ENCODE results near the gene CXCR5.

The CXCR5 gene

DNA sequence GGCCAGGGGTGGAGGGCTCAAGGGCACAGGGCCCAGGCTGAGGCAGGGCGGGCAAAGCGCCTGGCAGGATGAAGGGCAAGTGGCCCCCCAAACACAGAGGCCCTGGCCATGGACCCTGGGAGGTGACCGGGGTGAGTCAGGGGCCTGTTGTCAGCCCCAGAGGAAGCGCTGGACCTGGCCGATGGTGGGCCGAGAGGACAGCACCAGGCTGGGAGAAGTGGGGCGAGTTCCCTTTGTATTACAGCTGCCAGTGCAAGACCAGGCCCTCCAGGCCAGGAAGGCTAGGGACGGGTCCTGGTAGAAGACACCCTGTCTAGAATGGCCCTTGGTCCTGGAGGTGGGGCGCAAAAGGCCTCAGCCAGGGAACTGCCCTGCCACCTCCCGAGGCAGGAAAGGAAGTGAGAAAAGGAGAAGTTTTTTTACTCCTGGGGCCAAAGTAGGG lies 12.8 kb downstream of the CXCR5 start:
- Histone ChIP-seq H3K79me2 (no peaks in the 10 kb centered on the region), H3K27ac (no peak overlapping the region), H3K4me3 (ENCODE audit: low read depth, low read length) (no peak overlapping the region), H3K36me3 (ENCODE audit: control insufficient read depth, insufficient read depth, low read length) (no peaks in the 10 kb centered on the region), H3K9me3 (ENCODE audit: control insufficient read depth, low read length) (no peaks in the 10 kb centered on the region), H2AFZ (no peak overlapping the region), H3K4me2 (ENCODE audit: low read length) (no peak overlapping the region), H3K4me1 (no peaks in the 10 kb centered on the region), H3K27me3 (ENCODE audit: control insufficient read depth, insufficient read depth, low read length) (no peaks in the 10 kb centered on the region), H3K9ac (no peak overlapping the region)
- TF ChIP-seq, protein P1, sequence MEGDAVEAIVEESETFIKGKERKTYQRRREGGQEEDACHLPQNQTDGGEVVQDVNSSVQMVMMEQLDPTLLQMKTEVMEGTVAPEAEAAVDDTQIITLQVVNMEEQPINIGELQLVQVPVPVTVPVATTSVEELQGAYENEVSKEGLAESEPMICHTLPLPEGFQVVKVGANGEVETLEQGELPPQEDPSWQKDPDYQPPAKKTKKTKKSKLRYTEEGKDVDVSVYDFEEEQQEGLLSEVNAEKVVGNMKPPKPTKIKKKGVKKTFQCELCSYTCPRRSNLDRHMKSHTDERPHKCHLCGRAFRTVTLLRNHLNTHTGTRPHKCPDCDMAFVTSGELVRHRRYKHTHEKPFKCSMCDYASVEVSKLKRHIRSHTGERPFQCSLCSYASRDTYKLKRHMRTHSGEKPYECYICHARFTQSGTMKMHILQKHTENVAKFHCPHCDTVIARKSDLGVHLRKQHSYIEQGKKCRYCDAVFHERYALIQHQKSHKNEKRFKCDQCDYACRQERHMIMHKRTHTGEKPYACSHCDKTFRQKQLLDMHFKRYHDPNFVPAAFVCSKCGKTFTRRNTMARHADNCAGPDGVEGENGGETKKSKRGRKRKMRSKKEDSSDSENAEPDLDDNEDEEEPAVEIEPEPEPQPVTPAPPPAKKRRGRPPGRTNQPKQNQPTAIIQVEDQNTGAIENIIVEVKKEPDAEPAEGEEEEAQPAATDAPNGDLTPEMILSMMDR (IDR thresholded peaks at IDR 0.05) = no peak

DNA sequence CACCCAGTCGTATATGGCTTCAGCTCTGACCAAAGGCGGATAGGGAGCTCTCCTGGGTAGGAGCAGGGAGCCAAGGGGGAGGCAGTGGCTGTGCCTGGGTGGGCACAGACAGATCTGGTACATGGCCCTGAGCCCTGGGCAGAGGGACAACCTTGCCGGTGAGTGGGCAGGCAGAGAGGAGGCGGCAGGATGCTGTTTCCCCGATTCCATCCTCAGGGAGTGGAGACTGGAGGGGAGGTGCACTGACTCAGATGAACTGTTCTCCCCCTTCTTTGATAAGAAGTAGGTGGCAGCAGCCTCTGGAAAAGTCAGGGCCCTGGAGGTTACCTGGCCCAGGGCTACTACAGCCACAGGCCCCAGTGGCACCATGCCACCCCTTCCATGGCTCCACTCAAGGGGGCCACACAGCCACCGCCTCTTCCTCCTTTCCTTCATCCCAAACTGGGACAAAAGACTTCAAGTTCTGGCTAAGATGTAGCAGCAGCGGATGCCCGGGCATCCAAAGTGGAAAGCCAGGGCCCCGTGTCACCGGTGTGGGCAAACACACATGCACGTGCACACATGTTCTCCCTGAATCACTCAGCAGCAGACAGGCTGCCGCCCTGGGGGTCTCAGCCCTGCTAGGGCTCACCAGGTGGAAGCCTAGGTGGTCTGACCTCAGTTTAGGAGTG lies 13.4 kb downstream of the CXCR5 start:
- Histone ChIP-seq H3K36me3 (ENCODE audit: control insufficient read depth, insufficient read depth, low read length) (no peaks in the 10 kb centered on the region), H3K27ac (no peak overlapping the region)

DNA sequence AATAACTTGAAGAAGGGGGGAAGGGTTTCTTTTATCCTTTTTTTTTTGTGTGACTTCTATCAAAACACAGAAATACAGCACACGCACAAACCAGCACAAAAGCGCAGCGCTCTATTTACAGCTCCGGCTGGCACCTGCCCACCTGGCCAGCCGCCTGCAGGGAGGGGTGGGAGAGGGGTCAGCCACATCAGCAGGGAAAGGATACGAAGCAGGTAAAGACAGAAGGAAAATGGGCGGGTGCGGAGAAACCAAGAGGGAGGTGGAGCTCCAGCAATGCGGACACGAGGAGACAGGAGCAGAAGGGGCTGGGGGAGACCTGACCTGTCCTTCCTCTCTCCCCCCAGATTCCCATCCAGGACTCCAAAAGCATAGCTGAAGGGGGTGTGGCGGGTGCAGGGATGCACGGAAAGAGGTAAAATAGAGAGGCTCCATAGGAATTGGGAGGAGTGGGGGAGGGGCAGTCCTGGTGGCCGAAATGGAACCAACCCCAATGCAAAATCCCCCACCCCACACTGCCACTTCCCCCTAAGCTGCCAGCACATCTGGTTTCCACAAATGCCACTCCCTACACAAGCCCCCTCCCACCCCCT lies 14.1 kb downstream of the CXCR5 start:
- Histone ChIP-seq H3K79me2 (no peaks in the 10 kb centered on the region), H3K36me3 (ENCODE audit: control insufficient read depth, insufficient read depth, low read length) (no peaks in the 10 kb centered on the region), H3K9me3 (ENCODE audit: control insufficient read depth, low read length) (no peaks in the 10 kb centered on the region), H2AFZ (no peak overlapping the region), H3K27me3 (ENCODE audit: control insufficient read depth, insufficient read depth, low read length) (no peaks in the 10 kb centered on the region), H3K4me1 (no peaks in the 10 kb centered on the region), H3K4me3 (ENCODE audit: low read depth, low read length) (no peak overlapping the region), H3K27ac (no peak overlapping the region), H3K9ac (no peak overlapping the region), H3K4me2 (ENCODE audit: low read length) (no peak overlapping the region)
- TF ChIP-seq, protein P1 (IDR thresholded peaks at IDR 0.05) = no peak

More for the DNA sequence above, 13.4 kb downstream of the CXCR5 start:
- TF ChIP-seq, protein P1 (IDR thresholded peaks at IDR 0.05) = no peak
- no peak overlapping the region for H2AFZ ChIP-seq
- no peaks in the 10 kb centered on the region for H3K27me3 ChIP-seq (ENCODE audit: control insufficient read depth, insufficient read depth, low read length)
- H3K9me3 ChIP-seq (ENCODE audit: control insufficient read depth, low read length) = no peaks in the 10 kb centered on the region
- no peaks in the 10 kb centered on the region for H3K4me1 ChIP-seq
- no peak overlapping the region for H3K9ac ChIP-seq
- H3K79me2 ChIP-seq = no peaks in the 10 kb centered on the region
- H3K4me3 ChIP-seq (ENCODE audit: low read depth, low read length) = no peak overlapping the region
- no peak overlapping the region for H3K4me2 ChIP-seq (ENCODE audit: low read length)

DNA sequence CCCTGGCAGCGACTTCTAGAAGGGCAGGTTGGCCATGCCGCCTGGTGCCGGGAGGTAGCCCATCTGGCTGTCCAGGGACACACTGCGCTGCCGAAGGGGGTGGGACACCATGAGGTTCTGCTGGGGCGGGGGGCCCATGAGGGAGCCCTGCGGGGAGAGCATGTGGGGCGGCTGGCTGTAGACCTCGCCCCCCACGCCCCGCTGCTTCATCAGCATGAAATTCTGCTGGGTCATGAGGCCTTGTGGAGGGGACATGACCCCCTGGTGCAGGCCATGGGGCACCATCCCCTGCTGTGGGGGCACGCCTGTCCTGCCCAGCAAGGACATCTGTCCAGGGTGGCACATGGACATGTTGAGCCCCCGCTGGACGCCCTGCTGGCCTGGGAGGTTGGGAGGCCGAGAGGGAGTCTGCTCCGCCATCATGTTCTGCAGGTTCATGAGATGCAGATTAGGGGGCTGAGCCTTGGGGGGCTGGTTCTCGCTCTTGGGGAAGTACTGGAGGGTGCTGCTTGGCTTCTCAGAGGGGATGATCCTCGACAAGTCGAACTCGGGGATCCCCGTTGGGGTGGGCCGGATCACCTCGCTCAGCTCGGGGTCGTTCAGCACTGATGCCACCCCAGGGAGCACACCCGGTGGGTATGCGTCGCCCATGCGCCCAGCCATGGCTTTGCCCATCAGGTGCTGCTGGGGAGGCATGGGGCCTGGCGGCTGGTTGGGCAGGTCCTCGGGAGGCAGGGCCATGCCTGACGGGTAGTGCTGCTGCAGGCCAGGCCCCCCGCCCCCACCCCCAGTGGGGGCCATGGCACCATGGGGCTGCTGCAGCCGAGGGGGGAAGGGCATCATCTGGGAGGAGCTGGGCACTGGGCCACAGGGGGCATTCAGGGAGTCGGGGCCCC lies 15.0 kb downstream of the CXCR5 start:
- Histone ChIP-seq H2AFZ (no peak overlapping the region), H3K9me3 (ENCODE audit: control insufficient read depth, low read length) (no peaks in the 10 kb centered on the region), H3K27ac (no peak overlapping the region), H3K79me2 (no peaks in the 10 kb centered on the region), H3K4me3 (ENCODE audit: low read depth, low read length) (no peak overlapping the region), H3K4me2 (ENCODE audit: low read length) (no peak overlapping the region), H3K27me3 (ENCODE audit: control insufficient read depth, insufficient read depth, low read length) (no peaks in the 10 kb centered on the region), H3K36me3 (ENCODE audit: control insufficient read depth, insufficient read depth, low read length) (no peaks in the 10 kb centered on the region), H3K9ac (no peak overlapping the region), H3K4me1 (no peaks in the 10 kb centered on the region)
- TF ChIP-seq, protein P1 (IDR thresholded peaks at IDR 0.05) = no peak

All from parathyroid adenoma (tissue), 2 donors.